ENCODE data around the gene TRNP1. TPM values are rescaled to one million over a fixed set of nuclear protein-coding genes. Genes with fewer than 3 reads are reported as not detected.

TRNP1 gene
- total RNA-seq, 1 donor from 2014 or later: 15.3 TPM

DNA sequence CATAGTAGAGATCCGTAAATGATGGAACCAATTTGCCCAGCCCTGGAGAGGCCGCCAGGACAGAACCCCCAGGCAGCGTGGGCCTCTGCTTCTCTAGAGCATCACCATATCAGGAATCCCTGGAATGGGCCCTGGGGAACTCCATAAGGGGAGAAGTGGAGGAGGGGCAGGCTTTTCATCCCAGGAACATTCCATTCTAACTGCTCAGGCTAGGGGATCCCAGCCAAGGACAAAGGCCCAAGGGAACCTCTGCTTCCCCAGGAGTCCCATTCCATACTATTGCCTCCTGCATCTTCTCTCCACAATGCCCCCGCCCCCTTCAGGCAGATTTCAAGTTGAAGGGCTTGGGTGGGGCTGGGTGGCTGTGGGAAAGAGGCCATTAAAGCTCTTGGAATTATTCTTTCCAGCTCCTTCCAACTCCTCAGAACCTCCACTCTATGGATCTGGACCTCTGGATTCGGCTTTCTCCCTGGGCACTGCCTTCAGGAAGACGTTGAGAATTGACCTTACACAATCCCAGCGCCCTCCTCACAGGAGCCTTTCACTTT is 6.0 kb downstream of the TRNP1 start:
- Histone ChIP-seq H3K4me1 (peaks cover 71% of the 10 kb centered on the region), H3K27me3 (ENCODE audit: low read depth) (peaks cover 6% of the 10 kb centered on the region), H3K36me3 (no peaks in the 10 kb centered on the region), H3K4me3 (no peak overlapping the region), H3K9me3 (no peaks in the 10 kb centered on the region), H3K27ac (peak overlapping the region; percentile 73)
- intact Hi-C loops (cut with DNase I): no loop called here
- TF ChIP-seq, protein P1, sequence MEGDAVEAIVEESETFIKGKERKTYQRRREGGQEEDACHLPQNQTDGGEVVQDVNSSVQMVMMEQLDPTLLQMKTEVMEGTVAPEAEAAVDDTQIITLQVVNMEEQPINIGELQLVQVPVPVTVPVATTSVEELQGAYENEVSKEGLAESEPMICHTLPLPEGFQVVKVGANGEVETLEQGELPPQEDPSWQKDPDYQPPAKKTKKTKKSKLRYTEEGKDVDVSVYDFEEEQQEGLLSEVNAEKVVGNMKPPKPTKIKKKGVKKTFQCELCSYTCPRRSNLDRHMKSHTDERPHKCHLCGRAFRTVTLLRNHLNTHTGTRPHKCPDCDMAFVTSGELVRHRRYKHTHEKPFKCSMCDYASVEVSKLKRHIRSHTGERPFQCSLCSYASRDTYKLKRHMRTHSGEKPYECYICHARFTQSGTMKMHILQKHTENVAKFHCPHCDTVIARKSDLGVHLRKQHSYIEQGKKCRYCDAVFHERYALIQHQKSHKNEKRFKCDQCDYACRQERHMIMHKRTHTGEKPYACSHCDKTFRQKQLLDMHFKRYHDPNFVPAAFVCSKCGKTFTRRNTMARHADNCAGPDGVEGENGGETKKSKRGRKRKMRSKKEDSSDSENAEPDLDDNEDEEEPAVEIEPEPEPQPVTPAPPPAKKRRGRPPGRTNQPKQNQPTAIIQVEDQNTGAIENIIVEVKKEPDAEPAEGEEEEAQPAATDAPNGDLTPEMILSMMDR (IDR thresholded peaks at IDR 0.05): no peak
- peak; percentile 70 for DNase-seq
- peak; percentile 63 to 67 for ATAC-seq

- Histone ChIP-seq H3K9me3 (no peaks in the 10 kb centered on the region), H3K27me3 (ENCODE audit: low read depth) (no peaks in the 10 kb centered on the region), H3K4me3 (no peak overlapping the region), H3K4me1 (peaks cover 73% of the 10 kb centered on the region), H3K27ac (peak overlapping the region; percentile 73), H3K36me3 (no peaks in the 10 kb centered on the region)
- ATAC-seq (no peak), DNase-seq (no peak)
- intact Hi-C loops (cut with DNase I): no loop called here
- TF ChIP-seq, protein P1 (IDR thresholded peaks at IDR 0.05): no peak
Observed at GRCh38 chr1:27000090-27000816, 6.8 kb downstream of the TRNP1 start.

DNA sequence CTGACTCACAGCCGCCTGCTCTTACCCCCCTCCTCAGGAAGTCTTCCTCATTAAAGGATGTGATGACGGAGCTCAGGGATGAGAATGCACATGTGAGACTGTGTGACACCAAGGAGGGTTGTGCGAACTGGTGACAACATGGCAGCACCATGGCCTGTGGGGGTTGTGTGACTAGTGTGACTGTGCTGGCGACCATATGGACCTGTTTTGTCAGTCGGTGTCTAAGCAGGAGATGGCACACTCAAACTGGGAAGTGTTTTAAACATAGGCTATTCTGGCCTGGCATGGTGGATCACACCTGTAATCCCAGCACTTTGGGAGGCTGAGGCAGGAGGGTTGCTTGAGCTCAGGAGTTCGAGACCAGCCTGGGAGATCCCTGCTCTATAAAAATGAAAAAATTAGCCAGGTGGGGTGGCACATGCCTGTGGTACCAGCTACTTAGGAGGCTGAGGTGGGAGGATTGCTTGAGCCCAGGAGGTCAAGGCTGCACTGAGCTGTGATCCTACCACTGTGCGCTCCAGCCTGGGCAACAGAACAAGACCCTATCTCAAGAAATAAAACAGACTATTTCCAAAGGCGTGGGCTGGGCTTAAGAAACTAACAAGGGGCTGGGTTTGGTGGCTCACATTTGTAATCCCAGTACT is 7.4 kb downstream of the TRNP1 start:
- DNase-seq: no peak

GRCh38 chr1:27001570-27002360 is 8.3 kb downstream of the TRNP1 start:
- ATAC-seq: peak; percentile 15 to 66
- DNase-seq: peak; percentile 84
- intact Hi-C loops (cut with DNase I): no loop called here
- no peaks in the 10 kb centered on the region for H3K9me3 ChIP-seq
- H3K27me3 ChIP-seq (ENCODE audit: low read depth): no peaks in the 10 kb centered on the region
- H3K27ac ChIP-seq: peak overlapping the region; percentile 73
- H3K4me3 ChIP-seq: no peak overlapping the region
- peaks cover 9% of the 10 kb centered on the region for H3K36me3 ChIP-seq
- TF ChIP-seq, protein P1 (IDR thresholded peaks at IDR 0.05): no peak
- peaks cover 78% of the 10 kb centered on the region for H3K4me1 ChIP-seq

More for the DNA sequence above, 7.4 kb downstream of the TRNP1 start:
- Histone ChIP-seq H3K4me1 (peaks cover 78% of the 10 kb centered on the region), H3K9me3 (no peaks in the 10 kb centered on the region), H3K27ac (peak overlapping the region; percentile 73), H3K4me3 (no peak overlapping the region), H3K27me3 (ENCODE audit: low read depth) (no peaks in the 10 kb centered on the region), H3K36me3 (peaks cover 4% of the 10 kb centered on the region)
- TF ChIP-seq, protein P1 (IDR thresholded peaks at IDR 0.05): no peak
- intact Hi-C loops (cut with DNase I): no loop called here
- no peak for ATAC-seq

DNA sequence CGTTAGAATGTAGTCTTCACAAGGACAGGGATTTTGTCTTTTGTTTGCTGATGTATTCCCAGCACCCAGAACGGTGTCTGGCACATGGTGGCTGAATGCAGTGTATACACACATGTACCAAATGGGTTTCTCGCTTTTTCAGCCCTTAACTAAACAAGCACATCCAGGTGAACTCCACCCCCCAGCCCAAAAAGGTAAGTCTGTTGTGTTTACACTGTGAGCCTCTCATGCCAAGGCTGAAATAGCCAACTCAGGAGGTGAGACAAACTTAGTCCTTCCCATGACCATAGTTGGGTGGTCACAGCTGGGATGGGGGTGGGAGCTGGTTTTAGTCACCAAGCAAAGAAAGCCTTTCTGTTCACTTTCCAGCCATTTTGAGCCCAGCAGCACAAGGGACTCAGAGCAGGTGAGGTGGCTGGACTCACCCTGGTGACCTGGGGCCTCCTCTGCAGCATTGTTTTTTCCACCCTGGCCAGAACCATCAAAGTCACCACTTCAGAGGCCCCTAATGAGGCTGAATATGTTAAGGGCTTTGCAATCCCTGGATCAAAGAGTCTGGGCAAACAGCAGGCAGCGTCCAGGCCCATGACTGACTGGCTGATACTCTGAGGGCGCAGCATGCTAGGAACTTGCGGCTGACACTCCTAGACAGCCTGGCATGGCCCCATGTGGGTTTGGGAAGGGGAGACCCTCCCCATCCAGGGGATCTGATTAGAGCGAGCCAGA is 10.4 kb downstream of the TRNP1 start:
- TF ChIP-seq, protein P1 (IDR thresholded peaks at IDR 0.05): no peak
- intact Hi-C loops (cut with DNase I): no loop called here
- Histone ChIP-seq H3K27ac (peak overlapping the region; percentile 67), H3K4me1 (peaks cover 75% of the 10 kb centered on the region), H3K27me3 (ENCODE audit: low read depth) (no peaks in the 10 kb centered on the region), H3K36me3 (peaks cover 9% of the 10 kb centered on the region), H3K4me3 (no peak overlapping the region), H3K9me3 (no peaks in the 10 kb centered on the region)
- no peak for DNase-seq
- no peak for ATAC-seq
